C4-2B (cell line): ENCODE measurements around the gene NAB1.

ENCODE experiments used
- H3K27ac ChIP-seq: fragments of 450-650 bp; 2 replicates; pipeline ENCODE4 v1.5.1; 2017
- CTCF ChIP-seq: fragments of 450-650 bp; conservative IDR thresholded peaks from 2 replicates; pipeline ENCODE4 v1.5.1; 2017; ENCODE audit warnings: mild to moderate bottlenecking
- ZFX ChIP-seq: fragments of 450-650 bp; IDR thresholded peaks from 2 replicates; pipeline ENCODE4 v1.6.1; 2017

Gene NAB1

GRCh38 chr2:190694479-190694878 is 45.6 kb downstream of the NAB1 start:
- H3K27ac ChIP-seq = no peak overlapping the region
- no peak for TF ChIP-seq CTCF

- TF ChIP-seq CTCF (no peak), ZFX (no peak)
- H3K27ac ChIP-seq = no peak overlapping the region
Measured at GRCh38 chr2:190695739-190696138, 46.9 kb downstream of the NAB1 start.

- no peak for TF ChIP-seq CTCF
- no peak for TF ChIP-seq ZFX
- H3K27ac ChIP-seq = no peak overlapping the region
Measured at GRCh38 chr2:190696792-190697398, 48.0 kb downstream of the NAB1 start.

GRCh38 chr2:190697421-190697820 is 48.5 kb downstream of the NAB1 start:
- TF ChIP-seq ZFX (no peak), CTCF (no peak)
- no peak overlapping the region for H3K27ac ChIP-seq

- no peak overlapping the region for H3K27ac ChIP-seq
- no peak for TF ChIP-seq ZFX
- 0 out of 2 replicates have a peak, but pooled peaks have one; percentile 5 for TF ChIP-seq CTCF
Measured at GRCh38 chr2:190698895-190699294, 50.0 kb downstream of the NAB1 start.

GRCh38 chr2:190701586-190701985 is 52.7 kb downstream of the NAB1 start:
- TF ChIP-seq CTCF (no peak), ZFX (no peak)
- H3K27ac ChIP-seq = no peak overlapping the region

- TF ChIP-seq CTCF (no peak), ZFX (no peak)
- H3K27ac ChIP-seq = no peak overlapping the region
Measured at GRCh38 chr2:190705280-190705679, 56.4 kb downstream of the NAB1 start.
